ENCODE measurements around the gene CLEC16A.

The CLEC16A gene

DNA sequence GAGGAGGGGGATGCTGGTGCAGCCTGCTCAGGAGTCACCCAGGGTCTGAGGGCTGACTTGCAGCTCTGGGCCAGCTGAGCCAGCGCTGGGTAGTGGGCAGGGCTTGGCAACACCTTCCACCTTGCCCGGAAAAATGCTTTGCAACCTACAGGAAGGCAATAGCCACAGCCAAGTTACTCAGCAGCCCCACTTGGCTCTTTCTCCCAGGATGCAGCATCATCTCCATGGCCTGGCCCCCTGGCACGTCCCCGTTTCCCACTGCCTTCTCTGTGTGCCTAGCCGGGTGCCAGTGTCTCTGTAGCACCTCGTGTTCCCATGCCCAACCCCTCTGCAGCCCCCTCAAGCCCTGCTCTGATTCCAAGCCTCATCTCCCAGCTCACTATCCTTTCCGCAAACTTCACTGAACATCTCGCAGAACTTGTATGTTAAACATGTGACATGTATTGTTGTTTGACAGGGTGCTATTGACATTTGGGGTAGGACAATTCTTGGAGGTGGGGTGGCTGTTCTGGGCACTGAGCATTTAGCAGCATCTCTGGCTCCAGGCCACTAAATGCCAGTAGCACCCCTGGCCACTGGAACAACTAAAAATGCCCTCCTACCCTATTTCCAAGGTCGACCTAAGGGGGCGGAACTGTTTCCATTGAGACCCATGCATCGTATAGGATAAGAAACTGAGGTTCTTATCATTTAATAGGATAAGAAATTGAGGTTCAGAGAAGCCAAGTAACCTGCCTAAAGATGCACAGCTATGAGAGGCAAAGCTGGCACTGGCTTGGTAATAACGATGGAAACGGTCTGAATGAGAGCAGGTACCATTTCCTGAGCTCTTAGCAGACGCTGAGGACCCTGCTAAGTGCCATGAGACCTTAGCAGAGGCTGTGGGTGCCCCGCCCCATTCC is 14.3 kb upstream of the CLEC16A start:
- Histone ChIP-seq H3K4me1 (ENCODE audit: insufficient read depth, low read length) (no peaks in the 10 kb centered on the region), H3K36me3 (ENCODE audit: insufficient read depth, low read length) (peaks cover 26% of the 10 kb centered on the region), H3K4me3 (ENCODE audit: low read length) (no peak overlapping the region), H2AFZ (ENCODE audit: low read depth, low read length) (no peak overlapping the region), H3K9me3 (ENCODE audit: low read length) (no peaks in the 10 kb centered on the region), H3K27me3 (ENCODE audit: insufficient read depth, low read length) (no peaks in the 10 kb centered on the region)

DNA sequence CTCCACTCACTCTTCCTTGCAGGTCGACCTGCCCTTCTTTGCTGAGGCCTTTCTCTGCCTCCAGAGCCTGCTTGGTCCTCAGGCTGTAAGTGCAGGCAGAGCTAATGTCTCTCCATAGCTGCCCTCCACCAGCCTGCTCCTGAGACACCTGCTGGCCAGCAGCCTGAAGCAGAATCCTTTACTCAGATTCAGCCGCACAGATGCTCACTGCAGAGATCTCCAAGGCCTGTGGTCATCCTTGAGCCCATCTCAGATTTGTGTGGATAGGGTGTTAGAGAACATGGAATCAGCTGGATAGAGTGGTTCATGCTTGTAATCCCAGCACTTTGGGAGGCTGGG is 13.6 kb upstream of the CLEC16A start:
- H3K27me3 ChIP-seq (ENCODE audit: insufficient read depth, low read length), result no peaks in the 10 kb centered on the region

DNA sequence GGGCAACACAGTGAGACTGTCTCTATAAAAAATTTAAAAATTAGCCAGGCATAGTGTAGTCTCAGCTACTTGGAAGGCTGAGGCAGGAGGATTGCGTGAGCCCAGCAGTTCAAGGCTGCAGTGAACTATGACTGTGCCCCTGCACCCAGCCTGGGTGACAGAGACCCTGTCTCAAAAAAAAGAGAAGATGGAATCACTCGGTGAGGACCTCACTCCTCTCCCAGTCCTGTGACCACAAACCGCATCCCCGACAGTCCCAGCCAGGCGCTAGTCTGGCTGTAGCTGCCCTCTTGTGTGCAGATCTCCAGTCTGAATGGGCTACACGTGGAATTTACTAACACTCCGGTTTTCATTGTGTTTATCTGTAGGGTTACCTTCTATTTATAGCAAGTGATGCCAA is 13.2 kb upstream of the CLEC16A start:
- Histone ChIP-seq H2AFZ (ENCODE audit: low read depth, low read length) (no peak overlapping the region), H3K4me3 (ENCODE audit: low read length) (no peak overlapping the region), H3K4me1 (ENCODE audit: insufficient read depth, low read length) (no peaks in the 10 kb centered on the region), H3K9me3 (ENCODE audit: low read length) (no peaks in the 10 kb centered on the region), H3K27me3 (ENCODE audit: insufficient read depth, low read length) (no peaks in the 10 kb centered on the region), H3K36me3 (ENCODE audit: insufficient read depth, low read length) (peaks cover 25% of the 10 kb centered on the region)

More for the DNA sequence above, 13.6 kb upstream of the CLEC16A start:
- no peaks in the 10 kb centered on the region for H3K4me1 ChIP-seq (ENCODE audit: insufficient read depth, low read length)
- H2AFZ ChIP-seq (ENCODE audit: low read depth, low read length), result no peak overlapping the region
- H3K9me3 ChIP-seq (ENCODE audit: low read length), result no peaks in the 10 kb centered on the region
- no peak overlapping the region for H3K4me3 ChIP-seq (ENCODE audit: low read length)
- peaks cover 26% of the 10 kb centered on the region for H3K36me3 ChIP-seq (ENCODE audit: insufficient read depth, low read length)

DNA sequence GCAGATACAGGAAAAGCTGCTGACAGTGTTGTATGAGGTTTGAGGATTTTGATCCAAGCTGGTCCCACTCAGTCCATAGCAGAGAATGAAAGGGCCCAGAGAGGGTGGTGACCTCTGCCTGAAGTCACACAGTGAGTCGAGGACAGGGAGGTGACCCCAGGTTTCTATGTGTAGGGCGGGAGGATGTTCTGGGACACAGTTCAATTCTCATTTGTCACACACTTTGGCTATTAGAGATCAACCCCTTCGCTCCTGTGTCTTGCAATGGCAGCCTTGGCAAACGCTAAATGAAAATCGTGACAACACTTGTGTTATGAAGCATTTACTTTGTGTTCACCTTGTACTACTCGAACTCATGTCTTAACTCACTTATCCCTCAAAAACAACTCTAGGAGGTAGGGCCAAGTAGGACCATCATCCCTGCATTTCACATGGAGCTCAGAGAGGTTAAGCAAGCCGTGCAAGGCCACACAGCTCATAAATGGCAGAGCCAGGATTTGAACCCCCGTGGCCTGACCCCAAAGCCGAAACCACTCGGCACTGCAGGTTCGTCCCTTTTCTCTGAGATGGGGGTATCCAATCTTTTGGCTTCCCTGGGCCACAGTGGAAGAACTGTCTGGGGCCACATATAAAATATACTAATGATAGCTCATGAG is 12.3 kb upstream of the CLEC16A start:
- no peak overlapping the region for H3K4me3 ChIP-seq (ENCODE audit: low read length)
- no peak overlapping the region for H2AFZ ChIP-seq (ENCODE audit: low read depth, low read length)
- no peaks in the 10 kb centered on the region for H3K27me3 ChIP-seq (ENCODE audit: insufficient read depth, low read length)
- H3K36me3 ChIP-seq (ENCODE audit: insufficient read depth, low read length), result peaks cover 22% of the 10 kb centered on the region
- no peaks in the 10 kb centered on the region for H3K9me3 ChIP-seq (ENCODE audit: low read length)
- H3K4me1 ChIP-seq (ENCODE audit: insufficient read depth, low read length), result no peaks in the 10 kb centered on the region

DNA sequence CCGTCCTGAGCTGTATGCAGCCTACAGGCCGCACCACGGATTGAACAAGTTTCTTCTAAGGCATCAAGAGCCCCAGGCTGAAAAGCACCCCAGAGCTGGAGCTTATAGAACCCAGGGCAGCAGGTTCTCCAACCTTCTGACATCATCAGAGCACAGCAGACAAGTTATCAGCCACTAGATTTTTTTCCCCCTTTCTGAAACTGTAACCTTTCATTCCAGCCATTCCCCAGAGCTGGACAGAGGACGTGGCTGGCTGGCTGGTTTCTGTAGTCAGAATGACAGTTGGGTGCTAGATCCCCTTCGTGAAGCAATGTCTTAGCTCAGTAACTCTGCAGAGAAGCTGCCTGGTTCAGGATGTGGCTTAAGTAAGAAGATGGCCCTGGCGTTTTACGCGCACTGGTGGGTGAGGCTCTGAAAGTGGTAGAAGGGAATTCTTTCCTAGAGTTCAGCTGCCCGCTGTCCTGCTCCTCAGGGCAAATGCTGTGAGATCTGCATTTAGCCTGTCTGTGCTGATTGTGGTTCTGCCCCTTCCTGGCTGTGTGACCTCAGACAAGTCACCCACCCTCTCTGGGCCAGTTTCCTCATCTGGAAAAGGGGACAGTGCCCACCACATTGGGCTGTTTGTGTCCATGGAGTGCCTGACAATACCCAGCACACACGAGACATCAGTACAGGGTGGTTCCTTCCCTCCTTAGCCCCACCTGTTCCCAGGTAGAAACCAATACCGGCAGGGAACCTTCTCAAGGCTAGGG is 11.2 kb upstream of the CLEC16A start:
- no peak overlapping the region for H2AFZ ChIP-seq (ENCODE audit: low read depth, low read length)
- H3K9me3 ChIP-seq (ENCODE audit: low read length), result no peaks in the 10 kb centered on the region
- no peaks in the 10 kb centered on the region for H3K4me1 ChIP-seq (ENCODE audit: insufficient read depth, low read length)
- no peak overlapping the region for H3K4me3 ChIP-seq (ENCODE audit: low read length)
- H3K27me3 ChIP-seq (ENCODE audit: insufficient read depth, low read length), result no peaks in the 10 kb centered on the region
- H3K36me3 ChIP-seq (ENCODE audit: insufficient read depth, low read length), result peaks cover 18% of the 10 kb centered on the region

DNA sequence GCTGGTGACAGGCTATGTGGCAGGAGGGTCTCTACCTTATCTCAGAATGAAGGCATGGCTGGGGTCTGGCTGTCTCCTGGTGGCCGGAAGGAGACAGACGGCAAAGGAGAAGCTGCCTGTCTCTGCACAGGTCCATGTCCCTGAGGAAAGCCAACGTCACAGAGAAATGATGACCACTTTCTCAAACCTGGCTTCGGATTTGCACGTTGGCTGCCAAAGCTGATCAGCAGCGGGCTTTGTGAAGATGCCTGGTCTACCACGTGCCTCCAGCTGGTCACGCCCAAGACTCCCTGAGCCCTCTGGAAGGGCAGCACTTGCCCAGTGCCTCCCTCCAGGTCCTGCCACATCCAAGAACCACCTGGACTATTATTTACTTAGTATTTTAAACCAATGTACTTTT is 10.5 kb upstream of the CLEC16A start:
- no peaks in the 10 kb centered on the region for H3K4me1 ChIP-seq (ENCODE audit: insufficient read depth, low read length)
- peaks cover 16% of the 10 kb centered on the region for H3K36me3 ChIP-seq (ENCODE audit: insufficient read depth, low read length)
- H3K9me3 ChIP-seq (ENCODE audit: low read length), result no peaks in the 10 kb centered on the region
- H3K4me3 ChIP-seq (ENCODE audit: low read length), result no peak overlapping the region
- H2AFZ ChIP-seq (ENCODE audit: low read depth, low read length), result no peak overlapping the region
- H3K27me3 ChIP-seq (ENCODE audit: insufficient read depth, low read length), result no peaks in the 10 kb centered on the region

DNA sequence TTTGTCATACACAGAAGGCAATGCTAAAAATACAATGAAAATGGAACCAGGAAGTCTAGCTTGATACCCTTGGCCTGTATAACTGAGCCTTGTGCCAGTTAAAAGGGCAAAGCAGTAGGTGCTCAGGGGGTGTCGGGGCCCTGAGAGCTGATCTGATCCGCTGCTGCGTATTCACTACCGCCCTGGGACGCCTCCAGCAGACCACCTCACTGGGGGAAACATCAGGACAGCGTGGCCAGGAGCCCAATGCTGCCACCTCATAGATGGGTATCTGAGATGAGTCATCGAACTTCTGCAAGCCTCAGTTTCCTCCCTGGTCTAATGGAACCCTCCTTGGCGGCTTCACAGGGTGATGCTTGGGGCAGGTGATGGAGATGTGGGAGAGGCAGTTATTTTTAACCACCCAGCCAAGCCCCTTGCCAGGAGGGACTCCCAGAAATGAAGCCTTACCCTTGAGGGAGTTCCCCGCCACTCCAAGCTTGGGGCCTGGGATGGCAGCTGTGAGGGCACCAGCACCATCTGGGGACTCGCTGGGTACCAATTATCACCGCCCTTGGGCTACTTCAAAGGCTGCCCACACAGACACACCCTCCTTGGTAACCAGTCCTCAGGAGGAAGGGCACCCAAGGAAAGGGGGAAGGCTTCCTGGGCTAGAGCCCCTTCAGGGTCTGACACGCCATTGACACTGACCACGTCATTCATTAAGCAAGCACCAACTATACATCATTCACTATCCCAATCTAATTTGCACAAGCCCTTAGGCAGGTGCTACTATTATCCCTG is 9.8 kb upstream of the CLEC16A start:
- Histone ChIP-seq H3K4me3 (ENCODE audit: low read length) (no peak overlapping the region), H3K9me3 (ENCODE audit: low read length) (no peaks in the 10 kb centered on the region), H3K36me3 (ENCODE audit: insufficient read depth, low read length) (peaks cover 22% of the 10 kb centered on the region), H2AFZ (ENCODE audit: low read depth, low read length) (no peak overlapping the region), H3K4me1 (ENCODE audit: insufficient read depth, low read length) (peaks cover 5% of the 10 kb centered on the region), H3K27me3 (ENCODE audit: insufficient read depth, low read length) (no peaks in the 10 kb centered on the region)

DNA sequence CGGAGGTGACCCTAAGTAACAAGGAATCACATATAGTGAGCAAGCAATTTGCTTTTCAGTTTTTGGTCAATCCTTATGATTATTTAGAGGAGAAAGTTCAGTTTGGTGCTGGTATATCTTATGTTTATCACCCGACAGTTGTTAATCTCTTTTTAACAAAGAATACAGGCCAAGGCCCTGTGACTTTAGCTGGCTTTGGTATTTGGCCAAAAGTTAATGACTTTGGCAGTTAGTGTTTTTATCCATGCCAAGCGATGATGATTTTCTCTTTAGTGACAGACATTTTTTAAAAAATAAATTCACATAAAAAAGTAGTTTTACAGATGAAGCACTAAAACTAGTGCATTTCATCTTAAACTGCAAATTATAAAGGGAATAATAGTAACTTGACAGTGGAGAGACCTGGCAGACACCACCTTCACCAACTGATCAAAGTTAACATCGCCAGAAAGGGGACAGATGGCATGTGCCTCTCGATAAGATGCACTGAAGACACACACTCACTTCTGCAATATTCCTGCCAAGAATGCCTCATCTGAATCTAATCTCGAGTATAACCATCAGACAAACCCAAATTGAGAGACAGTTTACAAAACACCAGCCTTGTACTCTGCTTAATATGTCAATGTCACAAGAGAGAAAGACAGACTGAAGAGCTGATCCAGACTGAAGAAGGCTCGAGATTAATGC is 9.0 kb upstream of the CLEC16A start:
- Histone ChIP-seq H3K4me3 (ENCODE audit: low read length) (no peak overlapping the region), H3K4me1 (ENCODE audit: insufficient read depth, low read length) (peaks cover 13% of the 10 kb centered on the region), H3K36me3 (ENCODE audit: insufficient read depth, low read length) (peaks cover 25% of the 10 kb centered on the region), H3K9me3 (ENCODE audit: low read length) (no peaks in the 10 kb centered on the region), H2AFZ (ENCODE audit: low read depth, low read length) (no peak overlapping the region), H3K27me3 (ENCODE audit: insufficient read depth, low read length) (no peaks in the 10 kb centered on the region)

DNA sequence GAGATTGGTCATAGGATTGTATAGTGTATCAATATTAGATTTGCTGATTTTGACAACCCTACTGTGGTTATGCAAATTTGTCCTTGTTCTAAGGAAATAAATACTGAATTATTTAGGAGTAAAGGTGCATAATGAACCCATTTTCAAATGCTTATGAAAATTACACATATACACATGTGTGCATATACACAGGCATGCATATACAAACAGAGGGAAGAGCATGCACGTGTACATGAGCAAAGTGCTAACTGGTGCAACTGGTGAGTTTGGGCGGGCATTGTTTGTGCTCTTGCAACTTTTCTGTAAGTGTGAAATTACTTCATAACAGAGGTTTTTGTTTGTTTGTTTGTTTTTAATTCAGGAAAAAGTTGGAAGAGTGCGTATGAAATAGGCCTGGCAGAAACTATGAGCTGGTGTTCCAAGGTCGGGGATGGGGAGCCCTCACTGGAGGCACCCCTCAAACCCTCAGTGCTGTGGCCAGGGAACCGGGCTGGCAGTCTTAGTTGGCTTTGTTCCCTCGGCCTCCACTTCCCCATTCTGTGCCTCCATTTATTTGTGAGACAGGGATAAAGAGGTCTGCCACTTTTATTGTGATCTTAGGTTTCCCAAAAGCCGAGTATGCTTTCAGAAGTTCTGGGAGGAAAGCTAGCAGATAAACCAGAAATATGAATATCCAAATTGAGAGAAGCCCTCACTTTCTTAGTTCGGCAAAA is 7.9 kb upstream of the CLEC16A start:
- Histone ChIP-seq H3K36me3 (ENCODE audit: insufficient read depth, low read length) (peaks cover 23% of the 10 kb centered on the region), H3K27me3 (ENCODE audit: insufficient read depth, low read length) (no peaks in the 10 kb centered on the region), H3K4me3 (ENCODE audit: low read length) (no peak overlapping the region), H3K4me1 (ENCODE audit: insufficient read depth, low read length) (peaks cover 24% of the 10 kb centered on the region), H3K9me3 (ENCODE audit: low read length) (no peaks in the 10 kb centered on the region), H2AFZ (ENCODE audit: low read depth, low read length) (no peak overlapping the region)

DNA sequence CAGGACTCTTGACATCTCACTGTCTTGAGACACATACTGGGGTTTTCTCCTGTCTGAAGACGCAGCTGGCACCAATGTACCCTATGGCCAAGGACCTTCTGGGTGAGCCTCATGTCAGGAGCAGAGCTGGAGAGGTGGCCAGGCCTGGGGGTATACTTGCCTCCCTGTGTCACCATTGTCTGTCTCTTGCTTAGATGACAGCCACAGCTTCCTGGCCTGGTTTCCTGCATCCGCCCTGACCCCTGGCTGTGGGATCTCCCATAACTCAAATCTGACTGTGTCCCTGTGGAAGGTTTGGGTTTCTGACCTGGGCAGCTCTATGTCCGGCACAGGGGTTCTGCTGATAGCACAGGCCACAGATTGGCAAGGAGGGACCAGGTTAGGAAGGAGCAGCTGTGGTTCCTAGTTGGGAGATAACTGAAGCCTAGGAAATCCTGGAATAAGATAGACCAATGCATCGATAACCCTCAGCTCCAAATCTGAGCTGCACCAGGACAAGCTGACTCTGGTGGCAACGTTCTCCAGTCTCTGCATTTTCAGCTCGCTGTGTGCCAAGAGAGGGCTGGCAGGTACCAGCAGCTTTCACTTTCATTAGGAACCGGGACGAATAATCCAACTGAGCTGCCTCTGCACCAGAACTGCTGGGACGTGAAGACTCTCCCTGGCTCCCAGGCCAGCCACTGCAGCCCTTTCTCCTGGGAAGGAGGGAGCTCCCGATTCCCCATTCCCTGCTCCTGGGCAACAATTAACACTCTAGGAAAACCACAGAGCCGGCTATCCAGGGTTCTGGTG is 7.1 kb upstream of the CLEC16A start:
- Histone ChIP-seq H3K27me3 (ENCODE audit: insufficient read depth, low read length) (no peaks in the 10 kb centered on the region), H3K9me3 (ENCODE audit: low read length) (no peaks in the 10 kb centered on the region), H2AFZ (ENCODE audit: low read depth, low read length) (no peak overlapping the region), H3K4me3 (ENCODE audit: low read length) (no peak overlapping the region), H3K4me1 (ENCODE audit: insufficient read depth, low read length) (peaks cover 27% of the 10 kb centered on the region), H3K36me3 (ENCODE audit: insufficient read depth, low read length) (peaks cover 23% of the 10 kb centered on the region)

DNA sequence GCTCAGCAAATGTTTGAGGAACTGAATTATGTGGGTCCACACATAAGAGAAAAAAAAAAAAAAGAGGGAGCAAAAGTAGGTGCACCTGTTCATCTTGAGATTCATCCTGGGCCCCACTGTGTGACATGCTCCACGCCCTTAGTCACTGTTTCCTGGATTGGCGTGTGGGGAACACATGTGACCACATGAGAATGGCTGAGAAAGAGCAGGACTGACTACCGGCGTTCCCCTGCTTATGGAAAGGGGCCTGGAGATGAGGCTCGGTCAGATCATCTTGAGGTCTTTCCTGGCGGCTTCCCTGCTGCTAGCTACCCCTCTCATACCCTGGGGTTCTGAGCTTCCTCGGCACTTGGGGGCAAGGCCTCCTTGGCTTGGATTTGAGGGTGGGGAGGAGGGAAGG is 6.0 kb upstream of the CLEC16A start:
- H3K27me3 ChIP-seq (ENCODE audit: insufficient read depth, low read length), result no peaks in the 10 kb centered on the region
- H3K4me1 ChIP-seq (ENCODE audit: insufficient read depth, low read length), result peaks cover 27% of the 10 kb centered on the region
- H3K36me3 ChIP-seq (ENCODE audit: insufficient read depth, low read length), result peaks cover 21% of the 10 kb centered on the region
- H3K4me3 ChIP-seq (ENCODE audit: low read length), result no peak overlapping the region
- H3K9me3 ChIP-seq (ENCODE audit: low read length), result no peaks in the 10 kb centered on the region
- H2AFZ ChIP-seq (ENCODE audit: low read depth, low read length), result no peak overlapping the region
